Nephron progenitor cell (in vitro differentiated cells): ENCODE data around the gene FOXK2.

Experiments
- DNase-seq: peaks from one replicate; pipeline ENCODE4 v3.0.0; 2021
- H3K27ac Mint-ChIP-seq: 2 replicates; pipeline ENCODE4 v1.8.0; 2021; ENCODE audit warnings: mild to moderate bottlenecking, moderate library complexity, mixed read lengths
- H3K27me3 Mint-ChIP-seq: 2 replicates; pipeline ENCODE4 v1.8.0; 2021; ENCODE audit warnings: mild to moderate bottlenecking, low read depth, mixed read lengths; ENCODE audit not compliant: poor library complexity
- H3K36me3 Mint-ChIP-seq: 2 replicates; pipeline ENCODE4 v1.8.0; 2021; ENCODE audit warnings: low read depth, mixed read lengths
- H3K4me1 Mint-ChIP-seq: 2 replicates; pipeline ENCODE4 v1.8.0; 2021; ENCODE audit warnings: mixed read lengths
- H3K4me3 Mint-ChIP-seq: 2 replicates; pipeline ENCODE4 v1.8.0; 2021; ENCODE audit warnings: mild to moderate bottlenecking, moderate library complexity, mixed read lengths
- H3K9me3 Mint-ChIP-seq: 2 replicates; pipeline ENCODE4 v1.8.0; 2021; ENCODE audit warnings: mild to moderate bottlenecking, moderate library complexity, mixed read lengths
- TF ChIP-seq, protein P1 (sequence below): fragments of 200-600 bp; sonication (generic); IDR thresholded peaks from 2 replicates; pipeline ENCODE4 v1.5.0; 2021; ENCODE audit warnings: antibody characterized with exemption

FOXK2 gene

DNA sequence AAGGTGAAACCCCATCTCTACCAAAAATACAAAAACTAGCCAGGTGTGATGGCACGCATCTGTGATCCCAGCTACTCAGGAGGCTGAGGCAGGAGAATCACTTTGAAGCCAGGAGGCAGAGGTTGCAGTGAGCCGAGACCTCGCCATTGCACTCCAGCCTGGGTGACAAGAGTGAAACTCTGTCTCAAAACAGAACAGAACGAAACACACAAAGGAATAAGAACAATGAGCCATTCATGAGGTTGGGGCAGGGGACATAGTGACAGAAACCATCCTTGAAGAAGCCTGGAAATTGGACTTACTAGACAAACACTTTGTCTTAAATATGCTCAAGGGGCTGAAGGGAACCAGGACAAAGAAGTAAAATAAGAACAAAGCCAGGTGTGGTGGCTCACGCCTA, 89.3 kb downstream of the FOXK2 start:
- no peak for DNase-seq
- H3K27me3 Mint-ChIP-seq: no peaks in the 10 kb centered on the region
- peaks cover 52% of the 10 kb centered on the region for H3K4me1 Mint-ChIP-seq
- no peak overlapping the region for H3K4me3 Mint-ChIP-seq
- TF ChIP-seq, protein P1, sequence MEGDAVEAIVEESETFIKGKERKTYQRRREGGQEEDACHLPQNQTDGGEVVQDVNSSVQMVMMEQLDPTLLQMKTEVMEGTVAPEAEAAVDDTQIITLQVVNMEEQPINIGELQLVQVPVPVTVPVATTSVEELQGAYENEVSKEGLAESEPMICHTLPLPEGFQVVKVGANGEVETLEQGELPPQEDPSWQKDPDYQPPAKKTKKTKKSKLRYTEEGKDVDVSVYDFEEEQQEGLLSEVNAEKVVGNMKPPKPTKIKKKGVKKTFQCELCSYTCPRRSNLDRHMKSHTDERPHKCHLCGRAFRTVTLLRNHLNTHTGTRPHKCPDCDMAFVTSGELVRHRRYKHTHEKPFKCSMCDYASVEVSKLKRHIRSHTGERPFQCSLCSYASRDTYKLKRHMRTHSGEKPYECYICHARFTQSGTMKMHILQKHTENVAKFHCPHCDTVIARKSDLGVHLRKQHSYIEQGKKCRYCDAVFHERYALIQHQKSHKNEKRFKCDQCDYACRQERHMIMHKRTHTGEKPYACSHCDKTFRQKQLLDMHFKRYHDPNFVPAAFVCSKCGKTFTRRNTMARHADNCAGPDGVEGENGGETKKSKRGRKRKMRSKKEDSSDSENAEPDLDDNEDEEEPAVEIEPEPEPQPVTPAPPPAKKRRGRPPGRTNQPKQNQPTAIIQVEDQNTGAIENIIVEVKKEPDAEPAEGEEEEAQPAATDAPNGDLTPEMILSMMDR: no peak
- peak overlapping the region; percentile 92 for H3K27ac Mint-ChIP-seq
- peaks cover 96% of the 10 kb centered on the region for H3K36me3 Mint-ChIP-seq
- H3K9me3 Mint-ChIP-seq: peaks cover 58% of the 10 kb centered on the region

DNA sequence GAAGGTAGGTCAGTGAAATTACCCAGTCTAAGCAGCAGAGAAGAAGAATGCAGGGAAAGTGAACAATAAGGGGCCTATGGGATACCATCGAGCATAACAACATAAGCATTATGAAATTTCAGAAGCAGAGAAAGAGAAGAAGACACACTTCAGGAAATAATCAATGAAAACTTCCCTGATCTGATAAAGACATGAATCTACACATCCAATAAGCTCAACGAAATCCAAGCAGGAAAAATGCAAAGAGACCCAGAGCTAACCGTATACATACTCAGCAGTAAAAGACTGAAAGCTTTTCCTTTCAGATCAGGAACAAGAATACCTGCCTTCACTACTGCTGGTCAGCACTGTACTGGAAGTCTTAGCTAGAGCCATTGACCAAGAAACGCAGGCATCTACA, 90.1 kb downstream of the FOXK2 start:
- Mint-ChIP-seq H3K9me3 (peaks cover 50% of the 10 kb centered on the region), H3K4me1 (peaks cover 51% of the 10 kb centered on the region), H3K27ac (no peak overlapping the region), H3K27me3 (no peaks in the 10 kb centered on the region), H3K36me3 (peaks cover 94% of the 10 kb centered on the region), H3K4me3 (no peak overlapping the region)
- no peak for DNase-seq
- TF ChIP-seq, protein P1: no peak

DNA sequence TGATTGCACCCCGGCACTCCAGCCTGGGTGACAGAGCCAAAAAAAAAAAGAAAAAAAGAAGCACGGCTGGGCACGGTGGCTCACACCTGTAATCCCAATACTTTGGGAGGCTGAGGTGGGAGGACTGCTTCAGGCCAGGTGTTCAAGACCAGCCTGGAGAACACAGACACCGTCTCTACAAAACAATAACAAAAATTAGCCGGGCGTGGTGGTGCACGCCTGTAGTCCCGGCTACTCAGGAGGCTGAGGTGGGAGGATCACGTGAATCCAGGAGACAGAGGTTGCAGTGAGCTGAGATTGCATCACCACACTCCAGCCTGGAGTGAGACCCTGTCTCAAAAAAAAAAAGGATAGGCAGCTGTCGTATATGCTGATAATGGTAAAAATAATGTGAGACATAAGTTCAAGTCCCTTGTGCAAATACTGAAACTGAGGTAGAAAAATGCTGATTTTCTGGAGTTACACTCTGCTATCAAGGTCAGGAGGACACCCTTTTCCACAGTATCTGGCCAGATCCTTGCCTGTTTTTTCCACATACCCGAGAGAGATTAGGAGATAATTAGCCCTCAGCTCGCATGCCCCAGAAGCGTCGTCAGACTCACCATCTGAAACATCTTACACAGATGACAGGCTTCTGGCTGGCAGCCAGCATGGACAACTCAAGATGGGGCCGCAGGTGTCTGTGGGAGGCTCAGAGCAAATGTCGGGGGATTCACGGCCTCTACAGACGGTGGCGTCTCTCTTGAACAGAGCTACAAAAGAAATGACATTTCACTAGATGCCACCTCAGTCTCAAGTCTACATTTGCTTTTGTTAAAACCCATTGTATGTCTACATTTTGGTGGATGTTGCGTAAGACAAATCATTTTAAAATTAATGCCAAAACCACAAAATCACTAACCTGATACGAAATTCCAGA, 91.9 kb downstream of the FOXK2 start:
- H3K9me3 Mint-ChIP-seq: peaks cover 34% of the 10 kb centered on the region
- H3K27me3 Mint-ChIP-seq: no peaks in the 10 kb centered on the region
- peaks cover 91% of the 10 kb centered on the region for H3K36me3 Mint-ChIP-seq
- no peak for DNase-seq
- peaks cover 34% of the 10 kb centered on the region for H3K4me1 Mint-ChIP-seq
- TF ChIP-seq, protein P1: no peak
- H3K4me3 Mint-ChIP-seq: peak overlapping the region; percentile 9
- H3K27ac Mint-ChIP-seq: peak overlapping the region; percentile 14

DNA sequence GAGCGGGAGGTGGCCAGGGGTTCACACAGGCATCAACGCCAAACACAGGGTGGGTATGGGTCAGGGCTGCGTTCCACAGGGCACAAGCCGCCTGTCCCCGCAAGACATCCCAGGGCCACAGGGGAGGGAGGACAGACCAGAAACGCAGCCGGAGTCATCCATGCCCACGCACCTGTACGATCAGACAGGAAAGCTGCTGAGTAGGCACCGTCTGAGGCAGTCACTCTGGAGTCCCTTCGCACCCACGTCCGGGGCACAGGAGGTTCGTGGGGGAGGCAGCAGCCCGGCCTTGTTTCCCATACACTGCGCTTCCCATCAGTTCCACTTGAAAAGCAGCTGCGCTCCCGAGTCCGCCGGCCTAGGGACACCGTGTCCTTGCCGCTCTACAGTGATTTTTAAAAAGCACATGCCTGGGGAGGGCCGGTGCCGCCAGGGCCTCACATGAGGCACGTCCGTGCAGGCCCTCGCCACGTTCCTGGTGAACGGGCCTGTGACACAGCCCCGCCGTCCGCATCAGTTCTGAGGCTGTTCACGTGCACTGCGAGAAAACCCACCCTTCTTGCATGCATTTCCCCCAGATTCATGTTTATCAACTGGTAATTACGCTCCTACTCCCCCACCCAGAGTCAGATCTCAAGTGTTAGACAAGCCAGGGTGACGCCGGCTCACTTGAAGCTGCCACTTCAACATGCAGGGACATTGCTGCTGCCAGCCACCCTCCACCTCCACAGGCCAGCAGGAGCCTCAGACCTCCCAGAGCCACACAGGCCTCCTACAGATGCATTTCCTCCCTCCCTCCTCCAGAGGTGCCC, 94.0 kb downstream of the FOXK2 start:
- Mint-ChIP-seq H3K36me3 (peaks cover 81% of the 10 kb centered on the region), H3K27me3 (no peaks in the 10 kb centered on the region), H3K4me1 (peaks cover 31% of the 10 kb centered on the region), H3K4me3 (peak overlapping the region; percentile 7), H3K27ac (peak overlapping the region; percentile 89), H3K9me3 (peaks cover 24% of the 10 kb centered on the region)
- TF ChIP-seq, protein P1: no peak
- DNase-seq: no peak

DNA sequence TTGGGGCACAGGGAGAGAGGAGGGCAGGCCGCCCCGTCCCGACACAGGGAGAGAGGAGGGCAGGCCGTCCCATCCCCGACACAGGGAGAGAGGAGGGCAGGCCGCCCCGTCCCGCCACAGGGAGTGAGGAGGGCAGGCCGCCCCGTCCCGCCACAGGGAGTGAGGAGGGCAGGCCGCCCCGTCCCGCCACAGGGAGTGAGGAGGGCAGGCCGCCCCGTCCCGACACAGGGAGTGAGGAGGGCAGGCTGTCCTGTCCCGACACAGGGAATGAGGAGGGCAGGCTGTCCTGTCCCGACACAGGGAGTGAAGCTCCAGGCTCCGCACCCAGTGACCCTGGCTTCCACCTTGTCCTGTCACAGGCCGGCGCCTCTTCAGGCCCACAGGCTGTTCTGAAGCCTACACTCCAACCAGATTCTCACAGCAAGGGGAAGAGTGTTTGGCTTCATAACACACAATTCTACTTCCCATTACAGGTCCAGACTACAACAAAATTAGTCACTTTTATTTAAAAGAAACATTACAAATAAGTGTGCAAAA, 94.6 kb downstream of the FOXK2 start:
- peaks cover 31% of the 10 kb centered on the region for H3K4me1 Mint-ChIP-seq
- no peak overlapping the region for H3K4me3 Mint-ChIP-seq
- peaks cover 81% of the 10 kb centered on the region for H3K36me3 Mint-ChIP-seq
- H3K27ac Mint-ChIP-seq: peak overlapping the region; percentile 91
- no peak for DNase-seq
- no peaks in the 10 kb centered on the region for H3K27me3 Mint-ChIP-seq
- TF ChIP-seq, protein P1: no peak
- H3K9me3 Mint-ChIP-seq: peaks cover 18% of the 10 kb centered on the region
